RWPE1 (cell line): ENCODE data around the gene NODAL.

Experiments
- CTCF ChIA-PET: fragments of 350-600 bp; sonication (Branson Sonifier 250); formaldehyde crosslinking; extraction: SDS; loops from one replicate; lab custom pipeline; 2021; lab: Yijun Ruan, JAX
- POLR2A ChIA-PET: fragments of 400-600 bp; formaldehyde crosslinking; extraction: SDS; loops from one replicate; lab custom pipeline; 2020; ENCODE audit warnings: antibody characterized with exemption; ENCODE audit not compliant: low non-redundant PET; lab: Yijun Ruan, JAX
- DNase-seq: peaks from one replicate; pipeline ENCODE4 v3.0.0; 2012; ENCODE audit warnings: low spot score
- H3K27ac ChIP-seq: fragments of 450-650 bp; 2 replicates; pipeline ENCODE4 v1.5.1; 2017
- CTCF ChIP-seq: fragments of 450-650 bp; conservative IDR thresholded peaks from 2 replicates; pipeline ENCODE4 v1.5.1; 2017; ENCODE audit warnings: low read depth, mild to moderate bottlenecking

The NODAL gene

GRCh38 chr10:70459061-70459773 lies 17.7 kb upstream of the NODAL start:
- no peak for TF ChIP-seq CTCF
- DNase-seq, result no peak
- POLR2A ChIA-PET, result no interaction called here
- H3K27ac ChIP-seq, result no peak overlapping the region
- CTCF ChIA-PET, result interaction anchor here (1.6 kb wide), 1 partner anchor 78 kb away, joined by 9 read pairs; no protein-coding TSS in a partner anchor

GRCh38 chr10:70458329-70459060 lies 17.0 kb upstream of the NODAL start:
- H3K27ac ChIP-seq, result no peak overlapping the region
- DNase-seq, result peak; percentile 75
- TF ChIP-seq CTCF, result no peak
- ChIA-PET POLR2A (no interaction called here), CTCF (interaction anchor here (0.6 to 1.6 kb wide), 2 partner anchors 78 to 757 kb away, joined by 4 to 9 read pairs; no protein-coding TSS in a partner anchor)

GRCh38 chr10:70457759-70458305 lies 16.4 kb upstream of the NODAL start:
- ChIA-PET CTCF (interaction anchor here (0.6 to 1.6 kb wide), 2 partner anchors 79 to 758 kb away, joined by 4 to 9 read pairs; no protein-coding TSS in a partner anchor), POLR2A (no interaction called here)
- no peak overlapping the region for H3K27ac ChIP-seq
- TF ChIP-seq CTCF, result no peak
- DNase-seq, result no peak

- TF ChIP-seq CTCF, result no peak
- CTCF ChIA-PET, result interaction anchor here (0.6 to 0.7 kb wide), 2 partner anchors 15 to 483 kb away, joined by 3 read pairs; no protein-coding TSS in a partner anchor
- H3K27ac ChIP-seq, result no peak overlapping the region
- POLR2A ChIA-PET, result no interaction called here
- DNase-seq, result no peak
These were observed 14.7 kb upstream of the NODAL start for GRCh38 chr10:70456164-70456563.

GRCh38 chr10:70455213-70455630 lies 13.7 kb upstream of the NODAL start:
- H3K27ac ChIP-seq, result no peak overlapping the region
- no peak for DNase-seq
- TF ChIP-seq CTCF, result no peak
- CTCF ChIA-PET, result no interaction called here
- POLR2A ChIA-PET, result no interaction called here

- peak overlapping the region; percentile 16 for H3K27ac ChIP-seq
- POLR2A ChIA-PET, result no interaction called here
- CTCF ChIA-PET, result interaction anchor here (0.6 to 1.6 kb wide), 3 partner anchors 13 to 766 kb away, joined by 3 to 8 read pairs (median 5); no protein-coding TSS in a partner anchor
- no peak for TF ChIP-seq CTCF
- DNase-seq, result no peak
These were observed 6.8 kb upstream of the NODAL start for GRCh38 chr10:70448236-70448635.
